HG03432 (cell line): ENCODE results near the gene GRIP1.
A peak's percentile ranks its signal among the peaks of the same experiment; 100 is the strongest.
"Not testable (repeated sequence)": the region's sequence is repeated elsewhere in the genome, so short reads cannot be mapped to it uniquely, and the experiment has no call there.

ENCODE experiments used
- ATAC-seq: cut with Tn5 transposase; IDR thresholded peaks from one replicate; pipeline ENCODE4 v1.9.1; 2021; ENCODE audit warnings: mild to moderate bottlenecking, moderate library complexity; ENCODE audit not compliant: unreplicated experiment

The GRIP1 gene

DNA sequence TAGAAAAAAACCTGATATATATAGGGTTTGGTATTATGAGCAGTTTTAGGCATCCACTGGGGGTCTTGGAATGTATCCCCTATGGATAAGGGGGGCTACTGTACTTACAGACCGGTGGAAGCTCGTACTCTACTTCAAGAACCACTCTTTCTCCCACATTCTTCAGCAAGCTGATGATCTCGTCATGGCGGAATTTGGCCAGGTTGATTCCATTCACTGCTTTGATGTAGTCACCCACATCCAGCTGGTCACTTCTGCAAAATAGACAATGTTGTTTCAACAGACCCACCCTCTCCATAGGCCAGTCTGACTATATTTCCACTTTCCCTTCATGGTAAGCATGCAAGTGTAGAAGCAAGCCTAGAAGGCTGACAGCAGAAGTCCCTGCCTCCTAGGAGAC is 139.9 kb downstream of the GRIP1 start:
- no peak for ATAC-seq

DNA sequence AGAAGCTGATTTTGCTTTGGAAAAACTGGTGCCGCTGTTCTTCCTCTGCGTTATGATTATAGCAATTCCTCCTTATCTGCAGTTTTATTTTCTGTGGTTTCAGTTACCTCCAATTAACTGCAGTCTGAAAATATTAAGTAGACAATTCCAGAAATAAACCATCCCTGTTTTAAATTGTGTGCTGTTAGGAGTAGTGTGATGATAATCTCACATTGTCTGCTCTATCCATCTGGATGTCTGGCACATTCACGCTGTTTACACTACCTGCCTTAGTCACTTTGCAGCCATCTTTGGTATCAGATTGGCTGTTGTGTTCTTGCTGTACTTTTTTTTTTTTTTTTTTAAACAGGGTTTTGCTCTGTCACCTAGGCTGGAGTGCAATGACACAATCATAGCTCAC is 141.0 kb downstream of the GRIP1 start:
- ATAC-seq: no peak

DNA sequence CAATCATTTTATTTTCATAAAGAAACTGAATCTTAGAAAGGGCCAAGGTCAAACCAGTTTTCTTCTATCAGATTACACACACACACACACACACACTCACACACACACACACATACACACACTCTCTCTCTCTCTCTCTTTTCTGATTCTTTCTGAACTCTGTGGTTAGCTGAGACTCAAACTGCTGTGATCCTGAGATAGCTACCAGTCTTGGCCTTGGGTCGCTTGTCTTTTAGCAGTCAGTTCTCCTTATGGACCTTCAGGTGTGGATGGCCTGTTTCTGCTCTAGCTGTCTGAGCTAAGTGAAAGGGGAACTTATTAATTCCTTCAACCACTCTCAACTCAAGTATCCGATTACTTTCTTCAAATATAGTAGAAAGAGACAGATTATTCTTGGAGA is 145.1 kb downstream of the GRIP1 start:
- no peak for ATAC-seq

DNA sequence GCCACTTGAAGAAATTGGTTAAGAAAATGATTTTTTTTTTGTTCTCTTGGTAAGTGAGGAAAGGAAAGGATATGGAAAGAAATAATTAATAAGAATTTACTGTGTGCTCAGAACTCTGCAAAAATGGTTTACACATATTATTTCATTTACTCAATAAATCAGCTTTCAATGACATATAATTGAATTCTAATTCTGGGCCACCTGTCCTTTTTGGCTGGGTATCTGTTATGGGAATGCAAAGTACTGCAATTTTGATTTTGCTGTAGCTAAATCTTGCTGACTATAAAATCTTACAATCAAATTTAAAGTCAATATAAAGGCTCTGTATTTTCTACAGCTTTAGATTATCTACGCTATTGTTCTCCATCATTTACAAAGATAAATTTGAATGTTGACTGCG is 147.1 kb downstream of the GRIP1 start:
- ATAC-seq: no peak

DNA sequence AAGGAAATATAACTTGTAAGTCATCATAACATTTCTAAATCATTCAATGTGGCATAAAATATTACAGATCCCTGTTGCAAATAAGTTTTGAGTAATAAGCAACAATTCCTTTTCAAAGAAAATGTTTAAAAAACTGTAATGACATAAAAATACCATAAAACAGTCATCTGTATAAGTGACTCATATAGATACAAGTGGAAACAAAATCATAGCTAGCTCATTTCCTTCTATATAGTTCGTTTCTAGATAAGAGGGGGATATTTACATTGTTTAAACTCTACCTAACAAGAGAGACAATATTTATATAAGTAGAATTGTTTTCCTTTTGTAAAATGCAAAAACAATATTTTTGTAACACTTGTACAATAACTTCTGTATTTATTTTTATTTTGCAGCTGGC is 148.9 kb downstream of the GRIP1 start:
- ATAC-seq: no peak

DNA sequence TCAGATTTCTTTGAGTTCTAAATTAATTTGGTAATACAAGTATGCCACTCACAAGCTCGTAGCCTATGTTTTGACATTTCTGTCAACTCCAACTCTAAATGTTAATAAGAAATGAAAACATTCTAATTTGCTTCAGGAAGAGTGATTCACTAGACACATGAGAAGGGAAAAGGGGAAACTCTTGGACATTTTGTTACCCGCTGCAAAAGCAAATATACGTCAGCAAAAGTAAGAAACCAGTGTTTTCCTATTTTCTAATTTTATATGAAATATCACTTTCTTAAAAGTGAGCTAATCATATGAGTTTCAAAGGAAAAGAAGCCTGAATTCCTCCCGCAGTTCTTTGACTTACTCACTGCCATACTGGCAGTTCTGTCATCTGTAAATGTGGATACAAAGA is 162.3 kb downstream of the GRIP1 start:
- no peak for ATAC-seq

DNA sequence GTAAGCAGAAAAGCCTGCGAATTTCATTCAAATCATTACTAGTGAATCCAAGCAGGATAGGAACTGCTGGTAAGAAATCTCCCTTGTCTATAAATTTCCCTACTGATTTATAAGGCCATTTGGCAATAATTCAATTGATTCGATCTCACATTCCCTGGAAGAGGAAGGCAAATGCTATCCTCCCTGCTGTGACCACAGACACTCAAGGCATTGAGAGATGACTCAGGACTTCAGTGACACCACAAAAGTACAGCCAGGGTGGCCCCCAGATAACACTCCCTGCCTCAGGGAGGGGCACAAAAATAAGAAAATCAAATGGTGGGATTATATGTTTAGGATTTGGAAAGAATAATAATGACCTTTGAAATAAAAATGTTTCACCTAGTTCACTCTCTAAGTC is 162.7 kb downstream of the GRIP1 start:
- ATAC-seq: no peak

DNA sequence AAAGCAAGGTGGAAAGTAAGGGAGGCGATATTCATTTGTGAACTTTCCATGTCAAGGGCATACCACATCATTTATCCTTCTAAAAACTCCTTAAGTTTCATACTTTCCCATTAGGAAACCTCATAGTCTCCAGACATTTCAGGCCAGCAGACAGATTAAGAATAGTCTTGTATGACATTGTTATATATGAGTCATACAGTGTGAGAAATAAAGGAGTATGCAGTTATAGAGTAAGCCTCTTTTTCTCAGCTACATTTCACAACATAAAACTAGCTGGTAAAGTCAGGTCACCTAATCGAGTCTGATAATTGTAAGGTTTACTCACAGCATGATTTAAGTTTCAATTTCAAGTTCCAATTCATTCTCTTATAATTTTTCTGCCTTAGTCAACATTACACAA is 164.3 kb downstream of the GRIP1 start:
- no peak for ATAC-seq

DNA sequence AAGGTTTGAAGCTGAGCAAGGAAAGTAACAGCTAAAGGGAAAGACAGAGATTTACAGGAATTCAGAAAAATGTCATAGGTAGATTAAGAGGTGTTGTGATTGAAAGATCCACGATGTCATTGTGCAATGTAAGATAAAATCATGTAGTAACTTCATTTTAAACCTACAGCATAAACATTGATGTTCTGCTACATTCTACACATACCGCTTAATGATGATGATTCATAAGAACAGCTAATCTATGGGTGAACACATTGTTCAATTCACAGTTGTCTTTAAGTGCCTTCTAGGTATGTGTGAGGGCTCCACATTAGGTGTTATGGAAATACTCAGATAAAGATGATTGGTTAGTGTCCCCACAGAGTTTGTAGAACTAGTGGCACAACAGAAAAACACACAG is 170.9 kb downstream of the GRIP1 start:
- ATAC-seq: no peak

DNA sequence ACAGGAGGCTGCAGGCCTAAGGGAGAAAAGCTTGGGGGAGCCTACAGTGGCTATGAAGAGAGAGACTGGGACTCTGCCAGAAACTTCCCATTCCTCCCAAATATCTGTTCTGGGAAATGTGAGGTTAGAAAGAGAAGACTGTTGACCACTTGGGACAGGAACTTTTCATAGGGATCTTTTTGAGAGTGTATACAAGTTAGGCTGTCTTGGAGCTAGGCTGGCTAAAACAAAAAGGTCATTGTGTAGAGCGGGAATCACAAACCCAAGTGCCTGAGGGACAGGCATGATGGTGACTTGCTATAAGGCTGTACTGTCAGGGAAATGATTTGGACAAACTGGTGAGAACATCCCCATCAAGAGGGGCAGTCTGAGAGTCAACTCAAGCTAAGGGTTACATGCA is 175.1 kb downstream of the GRIP1 start:
- no peak for ATAC-seq

DNA sequence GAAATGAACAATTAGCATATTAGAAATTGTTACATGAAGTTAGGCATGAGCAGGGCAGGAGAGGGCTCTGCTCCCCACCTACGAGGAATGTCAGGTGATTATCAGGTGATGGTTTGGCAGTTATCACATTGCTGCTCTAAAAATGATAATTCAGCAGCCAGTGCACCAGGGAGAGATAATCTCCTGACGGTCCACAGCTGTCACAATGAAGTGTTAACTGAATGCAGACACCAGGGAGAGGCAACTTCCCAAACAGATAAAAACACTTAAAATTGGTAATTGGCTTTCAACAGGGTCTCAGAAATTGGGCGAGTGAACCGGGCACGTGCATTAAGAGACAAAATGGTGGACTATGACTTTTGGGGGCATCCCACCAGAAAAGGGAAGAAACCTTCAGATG is 176.0 kb downstream of the GRIP1 start:
- ATAC-seq: no peak

DNA sequence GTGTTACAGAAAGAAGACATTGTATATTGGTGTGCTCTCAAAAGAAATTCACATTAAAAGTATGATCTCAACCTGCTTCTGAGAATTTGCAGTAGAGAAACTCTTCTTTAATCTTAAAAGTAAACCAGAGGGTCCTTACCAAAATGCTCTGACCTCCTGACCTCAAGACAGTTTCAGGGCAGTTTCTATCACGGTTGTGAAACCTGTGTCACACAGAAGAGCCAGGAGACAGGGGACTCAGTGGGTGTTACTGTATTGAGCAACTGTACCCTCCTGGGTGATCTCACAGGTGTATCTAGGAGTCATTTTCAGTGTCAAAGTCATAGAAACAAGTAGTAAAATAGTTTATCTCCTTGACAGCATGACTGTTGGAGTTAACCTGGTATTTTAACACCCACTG is 178.0 kb downstream of the GRIP1 start:
- peak; percentile 92 for ATAC-seq

DNA sequence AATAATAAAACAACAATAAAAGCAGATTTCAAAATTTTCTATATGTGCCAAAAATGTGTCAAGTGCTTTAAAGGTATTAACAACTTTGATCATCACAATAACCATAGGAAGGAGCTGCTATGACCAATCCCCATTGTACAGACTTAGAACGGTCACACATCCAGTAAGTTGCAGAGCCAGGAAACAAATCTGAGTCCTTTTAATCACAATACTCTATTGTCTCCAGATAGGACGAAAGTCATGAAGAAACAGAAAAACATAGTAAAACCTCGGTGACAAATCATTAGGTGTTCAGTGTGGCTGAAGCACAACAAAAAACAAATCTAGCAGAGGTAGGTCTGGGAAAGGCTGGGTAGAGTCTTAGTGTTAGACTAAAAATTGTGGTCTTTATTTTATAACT is 178.8 kb downstream of the GRIP1 start:
- no peak for ATAC-seq

DNA sequence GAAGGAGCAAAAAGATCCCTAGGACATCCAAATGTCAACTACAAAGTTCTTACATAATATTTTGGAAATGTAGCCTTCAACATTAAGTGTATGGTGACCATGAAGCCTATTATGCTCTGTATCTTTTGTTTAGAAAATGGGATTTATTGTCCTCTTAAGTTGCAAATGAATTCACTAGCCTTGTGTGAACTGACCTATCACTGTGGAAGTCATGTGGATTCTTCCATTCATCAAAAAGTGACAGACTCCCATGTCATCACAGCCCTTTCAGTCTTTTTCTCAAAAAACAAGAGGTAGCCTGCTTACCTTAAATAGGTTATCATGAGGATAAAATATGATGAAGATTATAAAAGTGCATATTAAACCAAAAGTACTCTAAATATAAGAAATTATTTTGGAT is 179.9 kb downstream of the GRIP1 start:
- no peak for ATAC-seq

DNA sequence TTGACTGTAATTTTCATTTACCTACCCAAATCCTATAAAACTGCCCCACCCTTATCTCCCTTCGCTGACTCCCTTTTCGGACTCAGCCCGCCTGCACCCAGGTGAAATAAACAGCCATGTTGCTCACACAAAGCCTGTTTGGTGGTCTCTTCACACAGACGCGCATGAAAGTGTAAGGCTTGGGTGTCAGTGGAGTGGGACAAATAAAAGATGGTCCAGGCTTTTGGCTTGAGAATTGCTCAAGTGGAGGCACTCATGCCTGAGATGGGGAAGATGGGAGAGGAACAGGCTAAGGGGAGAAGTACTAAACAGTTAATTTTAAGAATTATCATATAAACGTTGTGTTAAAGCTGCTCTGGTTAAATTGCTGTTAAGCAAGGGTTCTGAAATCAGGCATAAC is 180.8 kb downstream of the GRIP1 start:
- not testable (repeated sequence) for ATAC-seq

DNA sequence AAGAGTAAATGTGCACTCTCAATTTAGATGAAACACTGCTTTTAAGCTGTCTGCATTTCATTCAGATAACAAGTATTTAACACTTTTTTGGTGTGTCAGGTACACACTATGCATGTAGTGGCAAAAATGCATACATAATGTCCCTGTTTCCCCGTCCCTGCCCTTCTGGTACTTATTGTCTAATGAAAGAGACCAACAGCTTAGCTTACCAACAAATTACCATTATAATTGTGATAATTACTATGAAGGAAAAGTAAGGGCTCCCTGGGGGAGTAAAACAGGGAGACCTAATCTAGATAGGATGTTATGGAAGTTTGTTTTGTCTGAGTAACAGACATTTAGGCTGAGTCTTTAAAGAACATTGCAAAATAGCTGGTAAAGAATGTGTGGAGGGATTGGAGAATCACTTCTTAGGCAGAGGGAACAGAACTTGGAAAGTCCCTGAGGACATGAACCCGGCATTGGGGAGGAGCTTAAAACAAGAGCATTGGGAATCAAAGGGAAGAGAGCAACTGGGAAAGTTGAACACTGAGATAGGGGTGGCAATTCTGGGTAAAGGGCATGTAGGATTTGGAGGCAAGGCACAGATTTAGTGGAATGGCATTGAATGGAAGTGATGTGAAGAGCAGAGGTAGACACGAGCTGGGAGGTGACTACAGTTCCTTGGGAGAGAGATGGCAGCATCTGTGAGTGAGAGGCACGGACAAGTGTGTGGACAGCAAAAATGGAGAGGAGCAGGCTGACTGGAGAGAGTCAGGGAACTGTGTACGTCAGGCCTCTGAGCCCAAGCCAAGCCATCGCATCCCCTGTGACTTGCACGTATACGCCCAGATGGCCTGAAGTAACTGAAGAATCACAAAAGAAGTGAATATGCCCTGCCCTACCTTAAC is 181.6 kb downstream of the GRIP1 start:
- ATAC-seq: no peak

DNA sequence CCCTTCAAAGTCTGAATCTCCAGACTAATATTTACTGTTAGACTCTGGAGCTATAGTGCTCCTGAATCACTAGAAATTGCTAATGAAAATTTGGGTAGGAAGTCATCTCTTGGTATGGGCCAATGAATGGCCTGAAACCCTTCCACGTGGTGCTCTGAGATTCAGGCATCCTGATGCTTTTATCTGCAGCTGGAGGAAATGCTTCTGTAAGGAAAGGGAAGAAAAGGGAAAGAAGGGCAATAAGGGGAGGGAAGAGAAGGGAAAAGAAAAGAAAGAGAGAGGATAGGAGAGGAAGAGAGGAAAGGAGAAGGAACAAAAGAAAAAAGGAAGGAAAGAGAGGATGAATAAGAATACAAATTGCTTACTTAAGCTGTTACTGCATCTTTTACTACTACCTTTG is 182.3 kb downstream of the GRIP1 start:
- no peak for ATAC-seq

DNA sequence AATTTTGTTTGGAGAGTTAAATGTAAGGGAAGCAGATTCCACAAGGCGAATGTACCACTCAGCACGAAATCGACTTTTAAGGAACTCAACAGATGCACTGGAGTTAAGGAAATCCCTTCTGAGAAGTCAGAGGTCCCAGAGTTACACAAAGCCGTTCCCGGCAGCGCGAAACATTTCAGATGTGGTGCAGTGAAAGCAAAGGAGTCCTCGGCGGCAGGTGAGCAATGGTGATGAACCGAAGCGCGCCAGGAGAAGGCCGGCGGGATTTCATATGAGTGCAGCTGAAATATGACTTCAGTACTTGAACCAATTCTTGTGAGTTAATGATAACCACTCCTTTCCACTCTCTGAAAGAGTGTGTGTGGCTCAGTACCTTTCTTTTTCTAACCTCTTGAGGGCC is 183.2 kb downstream of the GRIP1 start:
- no peak for ATAC-seq

DNA sequence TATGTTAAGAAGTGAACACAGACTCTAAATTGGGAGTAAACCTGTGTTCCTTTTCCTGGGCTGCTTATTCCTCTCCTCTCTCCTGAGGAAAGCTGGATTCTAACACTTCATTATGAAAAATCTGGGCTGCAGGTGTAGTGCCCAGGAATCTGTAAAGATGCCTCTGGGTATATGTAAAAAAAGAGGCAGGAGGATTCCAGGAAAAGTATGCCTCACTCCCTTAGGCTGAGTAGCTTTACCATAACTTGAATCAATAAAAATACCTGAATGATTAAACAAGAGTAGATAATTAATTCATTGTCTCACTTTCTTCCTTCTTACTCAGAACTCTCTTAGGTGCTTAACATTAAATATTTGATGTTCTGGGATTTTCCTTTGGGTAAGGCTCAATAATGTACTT is 185.1 kb downstream of the GRIP1 start:
- no peak for ATAC-seq

DNA sequence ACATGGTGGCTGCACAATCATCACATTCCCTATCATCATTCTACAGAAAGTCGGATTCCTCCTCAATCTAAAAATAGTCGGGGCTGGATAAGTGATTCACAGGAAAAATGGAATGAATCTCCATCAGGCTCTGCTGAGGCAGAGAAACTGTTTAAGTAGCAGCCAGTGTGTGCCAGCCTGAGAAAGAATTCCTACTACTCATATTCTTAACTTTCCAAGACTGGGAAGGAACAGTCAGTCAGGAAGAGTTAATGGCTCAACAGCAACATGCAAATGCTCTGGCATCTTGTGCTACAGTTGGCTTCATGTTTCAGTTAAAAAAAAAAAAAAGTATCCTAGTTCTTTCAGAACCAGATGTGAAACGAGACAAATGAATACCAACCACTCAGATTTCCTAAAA is 187.0 kb downstream of the GRIP1 start:
- no peak for ATAC-seq

DNA sequence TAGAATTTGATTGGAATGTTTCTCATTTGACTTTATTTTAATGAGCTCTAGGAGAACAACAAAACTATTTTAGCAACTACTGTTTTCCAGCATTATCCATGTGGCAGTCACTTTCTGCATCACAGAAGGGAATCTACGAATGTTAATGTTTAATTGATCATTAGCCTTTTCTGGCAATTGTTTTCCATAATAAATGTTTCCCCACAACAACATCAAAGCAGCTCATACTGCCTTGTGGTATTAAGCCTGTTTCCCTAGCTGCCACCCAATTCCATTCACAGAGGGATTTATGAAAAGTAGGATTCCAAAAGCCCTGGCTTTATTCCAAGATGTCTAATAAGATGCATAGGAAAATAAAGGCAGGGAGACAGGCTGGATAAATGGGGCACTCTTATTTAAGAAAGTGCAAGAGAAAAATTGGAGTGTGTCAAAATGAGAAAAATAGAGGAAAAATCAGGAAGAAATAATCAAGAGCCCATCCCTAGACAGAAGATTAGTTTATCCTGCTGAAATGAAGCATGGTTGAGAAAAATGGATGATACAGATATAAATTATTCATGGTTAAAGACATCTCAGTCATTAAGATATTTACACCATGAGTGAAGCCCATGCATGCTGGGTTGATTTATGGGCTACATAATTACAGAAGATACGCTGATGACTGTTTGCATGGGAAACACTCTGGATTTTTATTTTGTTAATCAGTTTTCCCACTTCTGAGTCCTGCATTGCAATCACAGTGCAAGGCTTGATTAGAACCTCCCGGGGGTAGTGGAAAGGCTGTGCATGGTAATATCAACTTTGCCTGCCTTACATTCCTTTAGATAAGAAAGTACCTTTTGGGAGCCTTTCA is 196.3 kb downstream of the GRIP1 start:
- no peak for ATAC-seq

DNA sequence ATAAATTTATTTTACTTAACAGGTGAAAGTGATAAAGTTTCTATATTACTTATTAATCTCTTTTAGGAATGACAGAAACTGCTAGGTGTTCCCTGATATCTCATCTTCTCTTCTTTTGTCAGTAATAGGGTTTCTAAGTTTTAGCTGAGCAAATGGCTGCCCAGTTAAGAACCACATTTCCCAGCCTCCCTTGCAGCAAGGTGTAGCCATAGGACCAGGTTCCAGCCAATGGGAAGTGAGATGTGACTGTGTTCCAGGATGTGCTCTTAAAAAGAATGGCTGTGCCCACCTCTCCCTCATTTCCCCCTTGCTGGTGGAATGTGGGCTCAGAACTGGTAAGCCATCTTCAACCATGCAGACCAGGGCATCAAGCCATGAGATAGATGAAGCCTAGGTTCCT is 210.9 kb downstream of the GRIP1 start:
- ATAC-seq: no peak
